Nucleus accumbens (tissue), 56 donors: ENCODE data around the gene SLC35G6.
A peak's percentile ranks its signal among the peaks of the same experiment; 100 is the strongest.
"Not testable (repeated sequence)": the region's sequence is repeated elsewhere in the genome, so short reads cannot be mapped to it uniquely, and the experiment has no call there.

Experiments
- DNase-seq, 56 donors: peaks; one replicate each; lab custom pipeline; 2025; lab: John Stamatoyannopoulos, UW

SLC35G6 gene

DNA sequence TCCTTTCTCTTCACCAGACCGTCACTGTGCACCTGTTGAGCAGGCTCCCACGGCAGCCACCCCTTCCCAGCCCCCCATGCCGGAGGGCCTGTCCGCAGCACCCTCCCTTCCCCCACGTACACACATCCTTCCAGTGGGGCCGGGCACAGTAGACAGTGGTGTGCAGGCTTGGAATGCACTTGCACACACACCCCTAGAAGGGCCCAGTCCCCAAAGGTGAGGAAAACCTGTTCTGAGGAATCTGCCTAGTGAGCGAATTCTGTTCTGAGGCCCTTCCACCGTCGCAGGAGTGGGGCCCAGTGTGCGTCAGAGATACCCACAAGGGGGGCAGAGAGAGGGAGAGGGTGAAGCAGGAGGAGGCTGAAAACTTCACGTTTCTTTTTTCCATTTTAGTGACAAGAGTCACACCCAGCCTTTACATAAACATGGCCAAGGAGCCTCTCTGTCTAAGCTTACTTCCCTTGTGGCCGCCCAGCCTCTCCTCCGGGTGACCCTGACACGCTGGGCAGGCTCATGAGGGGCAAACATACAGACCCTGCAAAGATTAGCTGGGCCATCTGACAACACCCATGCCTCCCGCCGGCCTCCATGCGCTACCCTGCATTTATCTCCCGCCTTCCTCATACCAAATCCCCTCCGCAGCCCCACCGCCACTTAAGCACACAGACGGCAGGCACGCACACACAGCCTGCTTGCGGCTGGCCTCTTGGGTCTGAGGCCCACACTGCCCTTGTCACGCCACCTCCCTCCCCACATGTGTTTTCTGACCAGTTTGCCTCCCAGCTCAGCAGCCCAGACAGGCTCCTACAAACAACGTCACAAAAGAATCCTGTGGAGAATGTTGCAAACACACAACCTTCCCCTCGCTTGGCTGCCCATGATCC is 3.6 kb upstream of the SLC35G6 start:
- DNase-seq = peak in 19 of 56 donors; percentile 12 to 56 (median 35)

- peak in 46 of 56 donors; percentile 28 to 79 (median 62) for DNase-seq
Measured at GRCh38 chr17:7478276-7479212, 2.7 kb upstream of the SLC35G6 start.

- DNase-seq = peak in 43 of 56 donors; percentile 29 to 79 (median 62)
Measured at GRCh38 chr17:7479213-7480088, 1.8 kb upstream of the SLC35G6 start, which contains the start of gene ZBTB4. TSS of gene ZBTB4 (minus strand) at chr17:7479631. CDS start at chr17:7466801, 12,830 bp downstream.

DNA sequence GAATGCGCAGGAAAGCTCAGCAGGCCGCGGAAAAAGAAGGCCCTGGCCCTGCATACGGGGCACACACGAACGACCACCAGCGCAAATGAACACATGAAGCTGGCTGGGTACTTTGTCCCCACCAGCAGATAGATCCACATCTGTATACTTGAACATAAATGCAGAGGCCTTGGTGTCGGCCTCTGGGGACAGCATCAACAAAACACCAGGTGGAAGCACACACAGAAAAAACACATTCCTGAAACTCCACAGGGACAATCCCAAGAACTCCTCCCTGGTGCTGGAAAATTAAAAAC is 1.2 kb upstream of the SLC35G6 start:
- DNase-seq = no peak

GRCh38 chr17:7481842-7482741 is 846 bp downstream of the SLC35G6 start:
- DNase-seq = not testable (repeated sequence)

- DNase-seq = not testable (repeated sequence)
Measured at GRCh38 chr17:7482742-7483088, 1.5 kb downstream of the SLC35G6 start.

- DNase-seq = peak; percentile 36 to 100 (median 97)
Measured at GRCh38 chr17:7483255-7484066, 2.2 kb downstream of the SLC35G6 start.

GRCh38 chr17:7484067-7484918 is 3.0 kb downstream of the SLC35G6 start, which contains the start of gene POLR2A:
TSS of gene POLR2A (plus strand) at chr17:7484366.
- peak; percentile 70 to 100 (median 98) for DNase-seq

GRCh38 chr17:7484919-7485377 is 3.7 kb downstream of the SLC35G6 start:
- no peak for DNase-seq

DNA sequence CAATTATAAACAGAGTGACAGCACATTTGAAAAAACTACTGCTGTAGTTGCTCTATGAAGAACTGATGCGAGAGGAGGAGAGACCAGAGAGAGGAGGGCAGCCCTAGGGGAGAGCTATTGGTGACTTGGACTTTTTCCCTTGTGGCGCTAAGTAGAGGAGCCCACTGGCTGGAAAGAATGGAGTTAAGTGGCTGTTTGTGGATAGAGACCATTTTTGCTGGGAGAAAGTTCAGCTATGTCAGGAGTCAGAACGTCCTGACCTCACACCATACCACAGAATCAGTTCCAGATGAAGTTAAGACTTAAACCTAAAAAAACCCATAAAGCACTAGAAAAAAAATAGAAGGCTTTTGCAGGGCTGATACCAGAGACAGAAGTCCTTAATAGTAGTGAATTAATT is 4.9 kb downstream of the SLC35G6 start:
- DNase-seq = no peak

- no peak for DNase-seq
Measured at GRCh38 chr17:7490144-7490543, 8.9 kb downstream of the SLC35G6 start.

- DNase-seq = no peak
Measured at GRCh38 chr17:7491583-7491982, 10.3 kb downstream of the SLC35G6 start.

- DNase-seq = no peak
Measured at GRCh38 chr17:7493941-7494340, 12.7 kb downstream of the SLC35G6 start.

DNA sequence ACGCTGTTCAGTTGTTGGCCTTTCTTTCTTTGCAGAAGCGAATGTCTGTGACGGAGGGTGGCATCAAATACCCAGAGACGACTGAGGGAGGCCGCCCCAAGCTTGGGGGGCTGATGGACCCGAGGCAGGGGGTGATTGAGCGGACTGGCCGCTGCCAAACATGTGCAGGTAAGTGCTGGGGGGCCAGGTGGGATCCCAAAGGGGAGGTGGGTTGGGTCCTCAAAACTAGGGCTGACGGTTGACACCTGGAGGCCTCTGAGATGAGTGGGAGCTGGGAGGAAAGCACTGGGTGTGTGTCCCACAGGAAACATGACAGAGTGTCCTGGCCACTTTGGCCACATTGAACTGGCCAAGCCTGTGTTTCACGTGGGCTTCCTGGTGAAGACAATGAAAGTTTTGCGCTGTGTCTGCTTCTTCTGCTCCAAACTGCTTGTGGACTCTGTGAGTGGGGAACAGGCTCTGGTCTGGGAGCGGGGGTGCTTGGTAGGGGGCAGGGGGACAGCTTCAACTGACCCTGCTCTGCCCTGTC is 14.7 kb downstream of the SLC35G6 start:
- DNase-seq = no peak

- no peak for DNase-seq
Measured at GRCh38 chr17:7496470-7497183, 15.4 kb downstream of the SLC35G6 start.

DNA sequence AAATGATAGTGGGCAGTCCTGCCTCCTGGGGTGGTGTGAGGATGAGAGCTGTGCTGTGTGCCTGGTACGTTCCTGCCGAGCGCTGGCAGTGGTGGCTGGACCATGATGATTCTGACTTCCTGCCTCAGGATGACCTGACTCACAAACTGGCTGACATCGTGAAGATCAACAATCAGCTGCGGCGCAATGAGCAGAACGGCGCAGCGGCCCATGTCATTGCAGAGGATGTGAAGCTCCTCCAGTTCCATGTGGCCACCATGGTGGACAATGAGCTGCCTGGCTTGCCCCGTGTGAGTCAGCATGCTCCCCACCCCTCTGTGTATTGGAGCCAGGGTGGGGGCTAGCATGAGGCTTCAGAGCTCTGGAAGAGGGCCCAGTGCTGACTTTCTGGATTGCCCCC is 16.0 kb downstream of the SLC35G6 start:
- DNase-seq = no peak
